ENCODE measurements around the gene RBM48. TPM values are rescaled to one million over a fixed set of nuclear protein-coding genes. Genes with fewer than 3 reads are reported as not detected.
A peak's percentile ranks its signal among the peaks of the same experiment; 100 is the strongest.
"Not testable (repeated sequence)": the region's sequence is repeated elsewhere in the genome, so short reads cannot be mapped to it uniquely, and the experiment has no call there.

RBM48 gene
- total and polyA plus RNA-seq, 9 of the 15 experiments (the other 6 are each of a cell fraction or from before 2014, with no cell fraction given) = 9.9 to 35.1 (median 16.3) TPM

GRCh38 chr7:92543542-92543941 lies 14.9 kb downstream of the RBM48 start:
- H3K79me2 ChIP-seq (ENCODE audit: control insufficient read depth, insufficient read depth, low read length); H3K4me3 ChIP-seq; FAIRE-seq; CTCF ChIA-PET (ENCODE audit: low intra/inter-chr PET ratio); H4K20me1 ChIP-seq (replicated peaks; ENCODE audit: control insufficient read depth, insufficient read depth, low read length); H3K9me3 ChIP-seq (replicated peaks; ENCODE audit: control insufficient read depth, insufficient read depth, low read depth, low read length); H3K27ac ChIP-seq (ENCODE audit: extremely low read depth, low read depth, low read length); ATAC-seq; BruUV-seq (replicated peaks); H3K9ac ChIP-seq (ENCODE audit: insufficient read depth in 1 of 2, low read depth in 2 of 2, low read length in 2 of 2); DNase-seq (ENCODE audit: extremely low read depth in 1 of 4, low spot score in 3 of 4); in situ Hi-C loops (cut with MboI); H3K9me1 ChIP-seq (ENCODE audit: control insufficient read depth, insufficient read depth, low read length); H2AFZ ChIP-seq (ENCODE audit: low read depth, low read length); H3K4me2 ChIP-seq (ENCODE audit: insufficient read depth, low read length); H3K36me3 ChIP-seq (ENCODE audit: control insufficient read depth, insufficient read depth, low read length); H3K4me1 ChIP-seq (replicated peaks in 1 of 2; ENCODE audit: control insufficient read depth in 2 of 2, insufficient read depth in 2 of 2, low read length in 2 of 2): not testable (repeated sequence)
- whole genome bisulfite sequencing (ENCODE audit: insufficient coverage, low coverage, missing lambda C conversion rate) = 23% methylated on average over 2 of the region's 3 CpGs
- H3K27me3 ChIP-seq (ENCODE audit: control insufficient read depth in 2 of 2, insufficient read depth in 2 of 2, low read length in 2 of 2) = peaks cover 0 to 16% of the 10 kb centered on the region in 2 experiments; a peak in 1 of 5 replicates
- TF ChIP-seq BCOR (IDR thresholded peaks at IDR 0.05) = peak; percentile 54; the same call in 1 of the 2 replicates
- peak; percentile 76 for TF ChIP-seq ZNF146 (CRISPR knock-in tag; IDR thresholded peaks at IDR 0.05; ENCODE audit: unreplicated experiment)
- peak; percentile 12 for TF ChIP-seq RBM25 (IDR thresholded peaks at IDR 0.05; ENCODE audit: low read depth, low read length, severe bottlenecking)
- POLR2A ChIA-PET = interaction anchor here (1.1 kb wide), 1 partner anchor 15 kb away, joined by 6 read pairs; the partner anchor contains the start of genes PEX1 and RBM48
- intact Hi-C loops (cut with micrococcal nuclease) = loop anchor here (5.0 kb wide), 1 partner anchor 51 kb away; no protein-coding TSS in a partner anchor

- in situ Hi-C loops (cut with MboI); intact Hi-C loops (cut with micrococcal nuclease): not testable (repeated sequence)
Measured at GRCh38 chr7:92545116-92545515, 16.5 kb downstream of the RBM48 start.

More at GRCh38 chr7:92545116-92545515, 16.5 kb downstream of the RBM48 start:
- POLR2A ChIA-PET; H4K20me1 ChIP-seq (replicated peaks; ENCODE audit: control insufficient read depth, insufficient read depth, low read length); H3K4me1 ChIP-seq (replicated peaks in 1 of 2; ENCODE audit: control insufficient read depth in 2 of 2, insufficient read depth in 2 of 2, low read length in 2 of 2); H3K9ac ChIP-seq (ENCODE audit: insufficient read depth in 1 of 2, low read depth in 2 of 2, low read length in 2 of 2); H3K4me2 ChIP-seq (ENCODE audit: insufficient read depth, low read length); H3K27ac ChIP-seq (ENCODE audit: extremely low read depth, low read depth, low read length); CTCF ChIA-PET (ENCODE audit: low intra/inter-chr PET ratio); BruUV-seq (replicated peaks); H3K36me3 ChIP-seq (ENCODE audit: control insufficient read depth, insufficient read depth, low read length); H2AFZ ChIP-seq (ENCODE audit: low read depth, low read length); H3K9me1 ChIP-seq (ENCODE audit: control insufficient read depth, insufficient read depth, low read length); H3K79me2 ChIP-seq (ENCODE audit: control insufficient read depth, insufficient read depth, low read length); H3K4me3 ChIP-seq; H3K9me3 ChIP-seq (replicated peaks; ENCODE audit: control insufficient read depth, insufficient read depth, low read depth, low read length); DNase-seq (ENCODE audit: extremely low read depth in 1 of 4, low spot score in 3 of 4); ATAC-seq; FAIRE-seq: not testable (repeated sequence)
- WGBS (ENCODE audit: insufficient coverage, low coverage, missing lambda C conversion rate) = 46% methylated on average over 14 of the region's 30 CpGs
- H3K27me3 ChIP-seq (ENCODE audit: control insufficient read depth in 2 of 2, insufficient read depth in 2 of 2, low read length in 2 of 2) = peaks cover 0 to 16% of the 10 kb centered on the region in 2 experiments; a peak in 2 of 5 replicates
